ENCODE data around the gene MAB21L2. TPM values are rescaled to one million over a fixed set of nuclear protein-coding genes. Genes with fewer than 3 reads are reported as not detected.
"Not testable (repeated sequence)": the region's sequence is repeated elsewhere in the genome, so short reads cannot be mapped to it uniquely, and the experiment has no call there.

Gene MAB21L2
- total RNA-seq, 1 donor from 2014 or later, result 0.11 TPM

DNA sequence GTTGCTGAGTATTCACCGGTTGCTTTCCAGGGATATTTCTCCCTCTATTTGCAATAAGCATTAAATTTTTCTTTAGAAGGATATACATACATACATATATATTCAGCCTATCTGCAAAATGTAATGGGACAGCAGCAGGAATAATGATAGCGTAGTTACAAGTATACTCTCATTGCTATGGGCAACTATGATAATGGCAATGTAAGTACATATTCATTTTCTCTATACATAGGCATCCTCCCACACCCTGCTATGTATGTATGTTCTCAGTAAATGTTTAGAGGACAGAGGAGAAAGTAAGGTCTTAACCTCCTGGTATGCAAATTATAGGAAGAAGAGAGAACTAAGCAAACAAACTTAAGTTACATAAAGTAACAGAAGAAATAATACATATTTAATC lies 19.7 kb upstream of the MAB21L2 start:
- TF ChIP-seq, protein P1, sequence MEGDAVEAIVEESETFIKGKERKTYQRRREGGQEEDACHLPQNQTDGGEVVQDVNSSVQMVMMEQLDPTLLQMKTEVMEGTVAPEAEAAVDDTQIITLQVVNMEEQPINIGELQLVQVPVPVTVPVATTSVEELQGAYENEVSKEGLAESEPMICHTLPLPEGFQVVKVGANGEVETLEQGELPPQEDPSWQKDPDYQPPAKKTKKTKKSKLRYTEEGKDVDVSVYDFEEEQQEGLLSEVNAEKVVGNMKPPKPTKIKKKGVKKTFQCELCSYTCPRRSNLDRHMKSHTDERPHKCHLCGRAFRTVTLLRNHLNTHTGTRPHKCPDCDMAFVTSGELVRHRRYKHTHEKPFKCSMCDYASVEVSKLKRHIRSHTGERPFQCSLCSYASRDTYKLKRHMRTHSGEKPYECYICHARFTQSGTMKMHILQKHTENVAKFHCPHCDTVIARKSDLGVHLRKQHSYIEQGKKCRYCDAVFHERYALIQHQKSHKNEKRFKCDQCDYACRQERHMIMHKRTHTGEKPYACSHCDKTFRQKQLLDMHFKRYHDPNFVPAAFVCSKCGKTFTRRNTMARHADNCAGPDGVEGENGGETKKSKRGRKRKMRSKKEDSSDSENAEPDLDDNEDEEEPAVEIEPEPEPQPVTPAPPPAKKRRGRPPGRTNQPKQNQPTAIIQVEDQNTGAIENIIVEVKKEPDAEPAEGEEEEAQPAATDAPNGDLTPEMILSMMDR (IDR thresholded peaks at IDR 0.05; ENCODE audit: borderline replicate concordance), result no peak
- Histone ChIP-seq H3K27ac (replicated peaks) (no peak overlapping the region), H3K9me3 (replicated peaks) (peaks cover 17% of the 10 kb centered on the region), H3K27me3 (ENCODE audit: low read depth) (no peaks in the 10 kb centered on the region), H3K36me3 (peaks cover 5% of the 10 kb centered on the region), H3K4me3 (no peak overlapping the region), H3K4me1 (no peaks in the 10 kb centered on the region)
- DNase-seq, result no peak
- intact Hi-C loops (cut with micrococcal nuclease), result no loop called here

DNA sequence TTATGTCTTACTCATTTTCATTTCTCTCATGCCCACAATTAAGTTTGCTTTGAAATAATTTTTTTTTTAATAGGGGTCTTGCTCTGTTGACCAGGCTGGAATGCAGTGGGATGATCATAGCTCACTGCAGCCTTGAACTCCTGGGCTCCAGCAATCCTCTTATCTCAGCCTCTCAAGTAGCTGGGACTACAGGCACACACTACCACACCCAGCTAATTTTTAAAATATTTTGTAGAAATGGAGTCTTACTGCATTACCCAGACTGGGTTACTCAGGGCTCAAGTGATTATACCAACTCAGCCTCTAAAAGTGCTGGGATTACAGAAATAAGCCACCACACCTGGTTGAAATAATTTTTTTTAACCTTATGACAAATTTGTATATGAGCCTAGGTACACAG lies 19.2 kb upstream of the MAB21L2 start:
- intact Hi-C loops (cut with micrococcal nuclease), result no loop called here
- no peak overlapping the region for H3K4me3 ChIP-seq
- TF ChIP-seq, protein P1 (IDR thresholded peaks at IDR 0.05; ENCODE audit: borderline replicate concordance), result no peak
- H3K9me3 ChIP-seq (replicated peaks), result peaks cover 17% of the 10 kb centered on the region
- H3K4me1 ChIP-seq, result no peaks in the 10 kb centered on the region
- no peak for DNase-seq
- H3K27ac ChIP-seq (replicated peaks), result no peak overlapping the region
- H3K36me3 ChIP-seq, result peaks cover 5% of the 10 kb centered on the region
- no peaks in the 10 kb centered on the region for H3K27me3 ChIP-seq (ENCODE audit: low read depth)

DNA sequence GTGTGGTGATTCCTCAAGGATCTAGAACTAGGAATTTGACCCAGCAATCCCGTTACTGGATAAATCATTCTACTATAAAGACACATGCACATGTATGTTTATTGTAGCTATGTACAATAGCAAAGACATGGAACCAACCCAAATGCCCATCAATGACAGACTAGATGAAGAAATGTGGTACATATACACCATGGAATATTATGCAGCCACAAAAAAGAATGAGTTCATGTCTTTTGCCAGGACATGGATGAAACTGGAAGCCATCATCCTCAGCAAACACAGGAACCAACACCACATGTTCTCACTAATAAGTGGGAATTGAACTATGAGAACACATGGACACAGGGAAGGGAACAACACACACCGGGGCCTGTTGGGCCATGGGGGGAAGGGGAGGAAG lies 17.0 kb upstream of the MAB21L2 start:
- H3K36me3 ChIP-seq; intact Hi-C loops (cut with micrococcal nuclease): not testable (repeated sequence)

DNA sequence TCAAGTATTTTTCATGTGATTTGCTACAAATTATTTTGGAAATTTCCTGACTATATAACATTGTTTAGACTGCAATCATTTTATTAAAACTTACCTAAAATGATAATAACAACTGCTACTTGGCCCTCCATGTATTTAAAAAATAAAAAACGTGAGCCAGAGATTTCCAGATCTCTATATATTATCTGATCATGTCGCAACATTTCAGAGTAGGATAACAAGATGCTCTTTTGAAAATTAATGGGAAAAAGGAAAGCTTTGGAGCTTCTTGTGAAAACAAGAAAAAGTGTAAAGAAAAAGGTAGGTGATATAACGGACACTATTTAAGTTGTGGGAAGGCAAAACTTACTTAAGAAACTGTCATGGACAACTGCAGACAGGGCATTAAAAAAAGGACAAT lies 14.9 kb upstream of the MAB21L2 start:
- DNase-seq, result no peak
- no peak overlapping the region for H3K27ac ChIP-seq (replicated peaks)
- no peak overlapping the region for H3K4me3 ChIP-seq
- peaks cover 5% of the 10 kb centered on the region for H3K36me3 ChIP-seq
- H3K9me3 ChIP-seq (replicated peaks), result peaks cover 17% of the 10 kb centered on the region
- TF ChIP-seq, protein P1 (IDR thresholded peaks at IDR 0.05; ENCODE audit: borderline replicate concordance), result no peak
- H3K4me1 ChIP-seq, result no peaks in the 10 kb centered on the region
- no peaks in the 10 kb centered on the region for H3K27me3 ChIP-seq (ENCODE audit: low read depth)
- intact Hi-C loops (cut with micrococcal nuclease), result no loop called here

More for the DNA sequence above, 17.0 kb upstream of the MAB21L2 start:
- H3K27me3 ChIP-seq (ENCODE audit: low read depth); DNase-seq; H3K4me3 ChIP-seq; H3K27ac ChIP-seq (replicated peaks); H3K4me1 ChIP-seq: not testable (repeated sequence)
- H3K9me3 ChIP-seq (replicated peaks), result peaks cover 17% of the 10 kb centered on the region

DNA sequence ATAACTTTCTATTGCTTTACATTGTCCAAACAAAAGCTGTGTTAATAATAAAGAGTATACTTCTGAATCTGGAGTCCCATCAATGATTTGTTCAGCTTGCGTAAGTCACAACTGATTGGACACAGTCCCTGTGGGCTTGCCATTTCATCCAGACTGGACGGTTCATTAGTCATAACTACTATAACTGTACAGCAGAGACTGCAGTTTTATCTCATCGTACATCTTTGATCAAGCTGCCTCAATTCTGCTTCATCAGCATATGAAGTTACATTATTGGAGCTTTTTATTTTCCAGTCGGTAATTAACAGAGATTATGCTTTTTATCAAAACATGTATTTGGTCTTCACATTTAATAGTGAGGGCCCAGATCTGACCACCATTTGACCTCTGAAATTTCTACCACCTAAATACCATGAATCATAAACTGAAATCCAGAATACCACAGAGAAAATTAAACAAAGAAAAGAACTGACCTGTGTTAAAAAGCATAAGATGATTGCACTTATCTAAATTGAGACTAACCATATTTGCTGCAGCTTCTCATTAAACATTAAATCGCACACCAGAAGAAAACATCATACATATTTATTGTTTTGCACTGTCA lies 12.5 kb upstream of the MAB21L2 start:
- no peak for DNase-seq
- H3K9me3 ChIP-seq (replicated peaks), result peaks cover 8% of the 10 kb centered on the region
- H3K27ac ChIP-seq (replicated peaks), result no peak overlapping the region
- TF ChIP-seq, protein P1 (IDR thresholded peaks at IDR 0.05; ENCODE audit: borderline replicate concordance), result no peak
- H3K4me3 ChIP-seq, result no peak overlapping the region
- peaks cover 5% of the 10 kb centered on the region for H3K36me3 ChIP-seq
- H3K4me1 ChIP-seq, result no peaks in the 10 kb centered on the region
- H3K27me3 ChIP-seq (ENCODE audit: low read depth), result no peaks in the 10 kb centered on the region
- intact Hi-C loops (cut with micrococcal nuclease), result no loop called here

DNA sequence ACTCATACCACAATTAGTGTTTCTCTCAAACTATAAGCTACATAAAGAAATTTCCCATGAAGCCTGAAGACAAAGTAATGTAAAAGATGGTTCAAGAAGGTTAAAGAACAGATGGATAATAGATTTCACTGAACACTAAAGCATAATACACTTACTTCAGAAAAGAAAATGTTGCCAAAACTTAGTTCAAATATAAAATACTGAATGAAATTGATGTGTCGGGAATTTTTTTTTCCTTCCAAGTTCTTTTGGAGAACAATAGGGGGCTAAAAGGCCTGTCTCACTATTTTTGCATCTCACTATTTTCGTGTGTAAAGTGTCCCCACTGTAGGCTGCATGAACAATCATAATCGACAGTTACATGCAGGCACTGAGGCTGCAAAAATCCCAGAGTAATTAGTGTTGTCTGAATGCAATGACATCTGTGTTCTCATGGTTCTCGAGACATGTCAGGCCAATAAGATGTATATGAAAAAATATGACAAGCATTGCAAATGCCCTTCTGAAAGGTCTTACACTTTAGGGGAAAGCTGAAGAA lies 11.9 kb upstream of the MAB21L2 start:
- TF ChIP-seq, protein P1 (IDR thresholded peaks at IDR 0.05; ENCODE audit: borderline replicate concordance), result no peak
- intact Hi-C loops (cut with micrococcal nuclease), result no loop called here
- Histone ChIP-seq H3K27ac (replicated peaks) (no peak overlapping the region), H3K4me3 (no peak overlapping the region), H3K27me3 (ENCODE audit: low read depth) (no peaks in the 10 kb centered on the region), H3K4me1 (no peaks in the 10 kb centered on the region), H3K36me3 (peaks cover 2% of the 10 kb centered on the region), H3K9me3 (replicated peaks) (peaks cover 2% of the 10 kb centered on the region)
- no peak for DNase-seq
